ENCODE data around the gene MYO10. TPM values are rescaled to one million over a fixed set of nuclear protein-coding genes. Genes with fewer than 3 reads are reported as not detected.

Gene MYO10
- total RNA-seq, 1 experiment from 2014 or later = 71.9 TPM

DNA sequence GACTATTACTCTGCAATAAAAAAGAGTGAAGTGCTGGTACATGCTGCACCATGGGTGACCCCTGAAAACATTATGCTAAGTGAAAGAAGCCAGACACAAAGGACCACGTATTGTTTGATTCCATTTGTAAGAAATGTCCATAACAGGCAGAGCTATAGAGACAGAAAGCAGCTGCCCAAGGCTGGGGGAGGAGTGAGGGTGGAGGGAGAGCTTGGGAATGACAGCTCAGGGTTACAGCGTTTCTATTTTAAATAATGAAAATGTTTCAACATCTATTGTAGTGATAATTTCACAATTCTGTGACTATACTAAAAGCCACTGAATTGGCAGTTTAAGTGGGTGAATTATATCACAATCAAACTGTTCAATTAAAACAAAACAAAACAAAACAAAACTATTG lies 81.7 kb downstream of the MYO10 start:
- Histone ChIP-seq H3K4me3 (ENCODE audit: low read depth in 2 of 2, low read length in 2 of 2) (no peak overlapping the region), H3K27me3 (ENCODE audit: control insufficient read depth, insufficient read depth, low read length) (no peaks in the 10 kb centered on the region), H3K27ac (ENCODE audit: low read length) (no peak overlapping the region), H3K36me3 (ENCODE audit: control insufficient read depth, insufficient read depth, low read length) (no peaks in the 10 kb centered on the region), H3K9me3 (ENCODE audit: control insufficient read depth, insufficient read depth, low read depth, low read length) (no peaks in the 10 kb centered on the region), H3K4me1 (ENCODE audit: control insufficient read depth, insufficient read depth, low read length) (peaks cover 27% of the 10 kb centered on the region)
- ATAC-seq = no peak
- TF ChIP-seq CTCF (IDR thresholded peaks at IDR 0.05) = no peak
- TF ChIP-seq, protein P1, sequence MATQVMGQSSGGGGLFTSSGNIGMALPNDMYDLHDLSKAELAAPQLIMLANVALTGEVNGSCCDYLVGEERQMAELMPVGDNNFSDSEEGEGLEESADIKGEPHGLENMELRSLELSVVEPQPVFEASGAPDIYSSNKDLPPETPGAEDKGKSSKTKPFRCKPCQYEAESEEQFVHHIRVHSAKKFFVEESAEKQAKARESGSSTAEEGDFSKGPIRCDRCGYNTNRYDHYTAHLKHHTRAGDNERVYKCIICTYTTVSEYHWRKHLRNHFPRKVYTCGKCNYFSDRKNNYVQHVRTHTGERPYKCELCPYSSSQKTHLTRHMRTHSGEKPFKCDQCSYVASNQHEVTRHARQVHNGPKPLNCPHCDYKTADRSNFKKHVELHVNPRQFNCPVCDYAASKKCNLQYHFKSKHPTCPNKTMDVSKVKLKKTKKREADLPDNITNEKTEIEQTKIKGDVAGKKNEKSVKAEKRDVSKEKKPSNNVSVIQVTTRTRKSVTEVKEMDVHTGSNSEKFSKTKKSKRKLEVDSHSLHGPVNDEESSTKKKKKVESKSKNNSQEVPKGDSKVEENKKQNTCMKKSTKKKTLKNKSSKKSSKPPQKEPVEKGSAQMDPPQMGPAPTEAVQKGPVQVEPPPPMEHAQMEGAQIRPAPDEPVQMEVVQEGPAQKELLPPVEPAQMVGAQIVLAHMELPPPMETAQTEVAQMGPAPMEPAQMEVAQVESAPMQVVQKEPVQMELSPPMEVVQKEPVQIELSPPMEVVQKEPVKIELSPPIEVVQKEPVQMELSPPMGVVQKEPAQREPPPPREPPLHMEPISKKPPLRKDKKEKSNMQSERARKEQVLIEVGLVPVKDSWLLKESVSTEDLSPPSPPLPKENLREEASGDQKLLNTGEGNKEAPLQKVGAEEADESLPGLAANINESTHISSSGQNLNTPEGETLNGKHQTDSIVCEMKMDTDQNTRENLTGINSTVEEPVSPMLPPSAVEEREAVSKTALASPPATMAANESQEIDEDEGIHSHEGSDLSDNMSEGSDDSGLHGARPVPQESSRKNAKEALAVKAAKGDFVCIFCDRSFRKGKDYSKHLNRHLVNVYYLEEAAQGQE (IDR thresholded peaks at IDR 0.05; ENCODE audit: insufficient read depth in 1 of 2, low read depth in 2 of 2, low read length in 1 of 2) = no peak
- no peak for TF ChIP-seq TCF7L2 (IDR thresholded peaks at IDR 0.05; ENCODE audit: low read depth, low read length)
- TF ChIP-seq SIN3A (IDR thresholded peaks at IDR 0.05; ENCODE audit: borderline replicate concordance, insufficient read depth, low read depth, low read length) = no peak
- TF ChIP-seq POLR2AphosphoS5 (IDR thresholded peaks at IDR 0.05; ENCODE audit: low read depth, low read length) = no peak
- in situ Hi-C loops (cut with HindIII; ENCODE audit: low pct_unique_long_range_greater_than_20kb, low sequenced_read_pairs) (no loop called here), intact Hi-C loops (cut with micrococcal nuclease; ENCODE audit: unreplicated experiment) (no loop called here)
- no TSS peak for BruUV-seq (replicated peaks)
- ChIA-PET POLR2A (no interaction called here), CTCF (no interaction called here)
- DNase-seq (ENCODE audit: low read depth, low spot score) = no peak

GRCh38 chr5:16853518-16853917 lies 82.6 kb downstream of the MYO10 start:
- ChIA-PET CTCF (no interaction called here), POLR2A (no interaction called here)
- intact Hi-C loops (cut with micrococcal nuclease; ENCODE audit: unreplicated experiment) (no loop called here), in situ Hi-C loops (cut with HindIII; ENCODE audit: low pct_unique_long_range_greater_than_20kb, low sequenced_read_pairs) (no loop called here)
- TF ChIP-seq POLR2AphosphoS5 (IDR thresholded peaks at IDR 0.05; ENCODE audit: low read depth, low read length) (no peak), CTCF (IDR thresholded peaks at IDR 0.05) (no peak), TCF7L2 (IDR thresholded peaks at IDR 0.05; ENCODE audit: low read depth, low read length) (no peak), SIN3A (IDR thresholded peaks at IDR 0.05; ENCODE audit: borderline replicate concordance, insufficient read depth, low read depth, low read length) (no peak)
- TF ChIP-seq, protein P1 (IDR thresholded peaks at IDR 0.05; ENCODE audit: insufficient read depth in 1 of 2, low read depth in 2 of 2, low read length in 1 of 2) = no peak
- BruUV-seq (replicated peaks) = no TSS peak
- no peak overlapping the region for H3K27ac ChIP-seq (ENCODE audit: low read length)
- no peaks in the 10 kb centered on the region for H3K27me3 ChIP-seq (ENCODE audit: control insufficient read depth, insufficient read depth, low read length)
- no peaks in the 10 kb centered on the region for H3K36me3 ChIP-seq (ENCODE audit: control insufficient read depth, insufficient read depth, low read length)
- no peak overlapping the region for H3K4me3 ChIP-seq (ENCODE audit: low read depth in 2 of 2, low read length in 2 of 2)
- H3K9me3 ChIP-seq (ENCODE audit: control insufficient read depth, insufficient read depth, low read depth, low read length) = no peaks in the 10 kb centered on the region
- H3K4me1 ChIP-seq (ENCODE audit: control insufficient read depth, insufficient read depth, low read length) = peaks cover 27% of the 10 kb centered on the region
- DNase-seq (ENCODE audit: low read depth, low spot score) (no peak), ATAC-seq (no peak)

Measured in Panc1 (cell line).